Left colon (tissue), 2 donors: ENCODE results near the gene NRM. TPM values are rescaled to one million over a fixed set of nuclear protein-coding genes. Genes with fewer than 3 reads are reported as not detected.
"Not testable (repeated sequence)": the region's sequence is repeated elsewhere in the genome, so short reads cannot be mapped to it uniquely, and the experiment has no call there.

Experiments used
- ATAC-seq: fragments of 200-7000 bp; cut with Tn5 transposase; one replicate; pipeline ENCODE4 v1.9.1; 2020; ENCODE audit warnings: mild to moderate bottlenecking, moderate library complexity
- DNase-seq, 2 donors: peaks; one replicate each; pipeline ENCODE4 v3.0.0-alpha.2; 2020
- intact Hi-C, 2 donors: fragments of 100-400 bp; cut with DNase I in 1 of 2; cut with micrococcal nuclease in 1 of 2; formaldehyde crosslinking; loops; one replicate each; pipeline versions ENCODE4 v1.11.2 to v1.14.0; 2022; cut with DNase I, micrococcal nuclease
- total RNA-seq, 2 donors: library from RNA; stranded (reverse); fragmentation: NEBNext Ultra II Directional; extraction: Animal tissue kit (Norgen Biotek cat#: 25700); gene quantifications; one replicate each; pipeline ENCODE4 v1.2.1, GENCODE V29; 2021
- donor health status: DM: no; HTN: no; CAD: no.
- donor health status: DM: yes; HTN: yes; CAD: no.

The NRM gene
- total RNA-seq, 2 donors from 2014 or later, result 4.6 to 5.4 TPM

DNA sequence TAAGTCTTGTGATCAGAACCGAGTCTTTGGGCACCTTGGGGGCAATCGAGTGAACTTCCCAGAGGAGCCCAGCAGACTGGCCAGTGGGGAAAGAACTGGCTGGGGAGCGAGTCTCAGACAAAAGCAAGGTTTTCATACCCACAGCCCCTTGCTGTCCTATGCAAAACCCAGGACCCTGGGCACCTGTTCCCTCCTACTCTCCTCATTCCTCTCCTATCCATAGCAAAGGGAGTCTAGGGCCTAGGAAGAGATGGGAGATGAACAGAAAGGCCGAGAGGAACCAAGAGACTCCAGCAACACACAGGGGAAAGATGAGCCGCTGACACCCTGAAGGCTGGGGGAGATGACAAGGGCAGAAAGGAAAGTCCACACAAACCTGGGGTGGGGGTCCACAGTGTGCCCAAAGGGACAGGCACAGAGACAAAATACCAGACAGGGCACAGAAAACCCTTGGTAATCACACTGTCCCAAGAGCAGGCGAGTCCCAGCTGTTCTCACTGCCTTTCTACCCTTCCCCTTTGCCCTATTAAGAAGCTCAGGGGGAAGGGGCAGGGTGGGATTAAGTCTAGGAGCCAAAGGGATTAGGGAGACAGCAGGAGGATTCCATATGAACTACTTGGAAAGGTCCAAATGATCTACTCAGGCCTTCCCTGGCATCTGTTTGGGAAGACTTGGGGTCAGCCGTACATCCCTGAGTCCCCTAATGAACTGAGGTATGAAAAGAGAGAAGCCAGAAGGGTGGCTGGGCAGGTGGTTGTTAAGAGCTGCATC is 10.8 kb downstream of the NRM start:
- DNase-seq, result no peak
- intact Hi-C loops, result loop anchor here (2.0 to 10.0 kb wide), 4 partner anchors 42 to 205 kb away; partner anchors contain the start of genes DDR1 (in 1 of the 2), FLOT1 (in 1 of the 2), IER3 (in 1 of the 2) and TUBB (in 1 of the 2)
- no peak for ATAC-seq

GRCh38 chr6:30678964-30679726 is 11.6 kb downstream of the NRM start:
- peak; percentile 88 for ATAC-seq

GRCh38 chr6:30676660-30677285 is 14.0 kb downstream of the NRM start:
- intact Hi-C loops, result loop anchor here (5.0 to 10.0 kb wide), 3 partner anchors 46 to 208 kb away; partner anchors contain the start of genes DDR1 (in 1 of the 2), FLOT1 (in 1 of the 2), IER3 (in 1 of the 2) and TUBB (in 1 of the 2)
- no peak for ATAC-seq
- DNase-seq, result no peak

More at GRCh38 chr6:30678964-30679726, 11.6 kb downstream of the NRM start:
- peak; percentile 83 to 89 for DNase-seq
- intact Hi-C loops, result loop anchor here (2.0 to 10.0 kb wide), 4 partner anchors 43 to 206 kb away; partner anchors contain the start of genes DDR1 (in 1 of the 2), FLOT1 (in 1 of the 2), IER3 (in 1 of the 2) and TUBB (in 1 of the 2)

DNA sequence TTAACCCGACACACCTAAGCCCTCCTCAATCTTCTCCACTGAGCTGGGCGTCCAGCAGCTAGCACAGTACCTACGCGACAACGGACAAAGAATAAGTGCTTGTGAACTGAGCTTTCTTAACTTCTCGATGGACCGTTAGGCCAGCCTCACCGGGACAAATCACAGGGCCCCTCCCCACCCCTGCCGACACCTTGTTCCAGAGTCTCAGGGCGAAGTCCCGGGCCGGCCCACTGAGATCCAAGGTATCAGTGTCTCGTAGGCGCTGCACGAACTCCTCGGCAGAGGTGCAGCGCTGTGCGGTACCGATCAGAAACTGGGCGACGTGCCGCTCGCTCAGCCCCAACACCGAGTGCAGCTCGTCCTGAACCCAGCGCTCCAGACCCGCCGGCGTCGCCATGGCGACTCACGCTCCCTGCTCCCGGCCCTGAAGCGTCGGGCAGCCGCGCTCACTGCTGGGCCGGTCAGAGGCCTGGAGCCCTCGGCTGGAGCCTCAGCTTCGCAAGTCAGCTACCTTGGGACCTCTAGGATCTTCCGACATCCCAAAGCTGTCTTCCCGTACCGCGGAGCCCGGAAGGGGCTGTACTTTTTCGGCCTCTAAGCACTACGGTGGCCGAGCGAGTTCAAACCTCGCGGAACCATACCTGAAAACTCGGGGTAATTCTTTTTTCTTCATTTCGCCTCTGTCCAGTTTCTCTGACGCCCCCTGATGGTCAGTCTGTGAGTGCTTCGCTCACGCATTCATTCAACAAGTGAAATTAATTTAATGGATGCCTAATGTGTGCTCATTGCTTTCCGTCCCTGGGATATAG is 18.1 kb downstream of the NRM start, which contains the start of gene DHX16:
TSS of gene DHX16 (minus strand) at position 562 of the 809 bp plus-strand sequence. CDS start at position 397, 165 bp downstream.
- intact Hi-C loops, result loop anchor here in 1 of 2 donors (10.0 kb wide), 1 partner anchor 212 kb away; the partner anchor contains the start of gene DDR1
- ATAC-seq (peak; percentile 89), DNase-seq (peak; percentile 96 to 97)

GRCh38 chr6:30670760-30671527 is 19.8 kb downstream of the NRM start:
- ATAC-seq, result no peak
- DNase-seq, result no peak
- intact Hi-C loops, result loop anchor here in 1 of 2 donors (10.0 kb wide), 1 partner anchor 214 kb away; the partner anchor contains the start of gene DDR1

GRCh38 chr6:30666300-30666699 is 24.5 kb downstream of the NRM start:
- intact Hi-C loops, DNase-seq, ATAC-seq: not testable (repeated sequence)

DNA sequence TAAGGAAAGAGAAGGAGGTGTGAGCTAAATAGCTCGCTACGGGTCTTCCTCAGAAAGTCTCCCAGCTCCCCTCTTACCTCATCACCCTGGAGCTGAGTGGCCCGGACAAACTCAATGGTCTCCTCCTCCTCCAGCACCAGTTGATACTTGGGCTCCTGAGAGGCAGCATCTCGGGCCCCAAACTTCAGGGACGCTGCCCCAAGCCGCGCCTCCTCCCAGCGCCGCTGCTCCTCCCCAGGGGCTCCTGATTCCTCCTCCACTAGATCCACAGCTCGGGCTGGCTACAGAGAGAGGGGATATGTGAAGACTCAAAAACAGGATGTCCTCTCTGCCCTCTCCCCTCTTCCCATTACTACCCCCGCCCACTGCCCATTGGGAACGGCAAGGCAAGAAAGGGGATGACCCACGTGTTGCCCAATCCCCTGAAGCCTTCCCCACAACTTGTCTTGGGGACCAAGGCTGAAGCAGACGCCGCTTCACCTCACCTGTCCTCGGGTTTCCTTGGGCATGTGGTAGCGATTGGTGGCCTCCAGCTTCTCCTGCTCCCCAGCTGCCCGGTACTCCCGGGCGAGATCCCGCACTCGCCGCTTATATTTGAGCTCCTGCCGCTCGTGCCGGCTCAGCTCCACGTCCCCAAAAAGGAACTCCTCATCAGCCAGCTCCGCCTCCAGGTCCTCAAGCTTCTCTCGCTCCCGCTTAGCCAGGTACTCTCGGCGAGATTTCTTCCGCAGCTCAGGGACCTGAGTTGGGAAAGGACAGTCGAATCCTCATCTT is 25.6 kb downstream of the NRM start:
- intact Hi-C loops, result no loop called here
- DNase-seq (no peak), ATAC-seq (no peak)

DNA sequence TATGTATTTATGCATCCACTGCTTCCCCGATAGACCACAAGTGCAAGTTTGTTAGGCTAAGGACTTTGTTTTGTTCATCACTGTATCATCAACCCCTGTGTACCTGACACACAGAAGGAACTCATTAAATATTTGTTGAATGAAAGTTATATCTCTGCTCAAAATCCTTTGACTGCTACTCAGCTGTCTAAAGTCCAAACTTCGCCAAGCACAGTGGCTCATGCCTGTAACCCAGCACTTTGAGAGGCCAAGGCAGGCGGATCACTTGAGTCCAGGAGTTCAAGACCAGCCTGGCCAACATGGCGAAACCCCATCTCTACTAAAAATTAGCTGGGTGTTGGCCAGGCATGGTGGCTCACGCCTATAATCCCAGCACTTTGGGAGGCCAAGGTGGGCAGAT is 32.9 kb downstream of the NRM start:
- ATAC-seq, intact Hi-C loops, DNase-seq: not testable (repeated sequence)

GRCh38 chr6:30657454-30657853 is 33.3 kb downstream of the NRM start:
- ATAC-seq (no peak), DNase-seq (no peak)
- intact Hi-C loops, result no loop called here

DNA sequence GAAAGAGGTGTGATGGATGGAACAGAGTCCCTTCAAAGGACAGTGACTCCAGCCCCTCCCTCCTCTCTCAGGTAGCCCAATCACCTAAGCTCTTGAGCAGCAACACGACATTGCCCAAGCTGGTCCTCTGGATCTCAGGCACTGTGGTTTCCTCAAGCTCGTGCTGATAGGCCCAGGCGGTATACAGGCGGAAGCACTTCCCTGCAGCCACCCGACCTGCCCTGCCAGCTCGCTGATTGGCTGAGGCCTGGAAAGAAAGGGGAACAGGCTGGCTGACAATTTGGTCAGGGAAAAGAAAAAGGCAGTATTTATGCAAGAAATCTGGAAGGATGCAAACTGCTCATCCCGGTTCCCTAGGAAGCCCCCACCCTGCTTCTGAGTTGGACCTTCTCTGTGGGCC is 34.3 kb downstream of the NRM start:
- no peak for ATAC-seq
- intact Hi-C loops, result no loop called here
- DNase-seq, result no peak

DNA sequence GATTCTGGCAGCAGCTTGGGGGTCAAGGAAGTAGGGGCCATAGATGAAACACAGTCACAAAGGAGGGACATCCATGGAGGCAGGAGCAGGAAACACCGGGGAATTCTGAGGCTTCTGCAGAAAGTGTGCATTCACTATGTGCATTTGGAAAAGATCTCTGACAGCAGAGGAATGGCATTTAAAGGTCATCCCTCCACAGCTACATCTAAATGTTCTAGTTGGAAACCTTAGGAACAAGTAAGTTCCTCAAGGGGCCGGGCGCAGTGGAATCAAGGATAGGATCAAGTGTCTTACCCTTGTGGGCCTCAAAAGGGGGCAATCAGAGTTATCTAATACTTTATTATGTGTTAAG is 35.1 kb downstream of the NRM start:
- intact Hi-C loops, result no loop called here
- DNase-seq (no peak), ATAC-seq (no peak)

GRCh38 chr6:30654798-30655742 is 35.7 kb downstream of the NRM start:
- DNase-seq (no peak), ATAC-seq (no peak)
- intact Hi-C loops, result no loop called here

DNA sequence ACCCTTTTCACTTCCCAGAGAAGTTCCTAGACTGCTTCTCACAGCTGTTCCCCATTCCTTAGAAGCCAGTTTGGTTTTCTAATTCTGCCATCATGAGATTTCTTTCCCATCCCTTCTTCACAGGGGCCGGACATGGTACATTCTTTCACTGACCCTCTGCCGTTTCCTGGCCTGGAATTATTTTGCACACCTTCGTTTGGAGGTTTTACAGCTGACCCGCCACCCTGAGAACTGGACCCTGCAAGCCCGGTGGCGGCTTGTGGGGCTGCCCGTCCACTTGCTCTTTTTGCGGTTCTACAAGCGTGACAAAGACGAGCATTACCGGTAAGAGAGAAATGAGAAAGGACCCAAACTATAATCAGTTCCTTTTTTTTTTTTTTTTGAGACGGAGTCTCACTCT is 39.6 kb downstream of the NRM start:
- intact Hi-C loops, result no loop called here
- no peak for ATAC-seq
- no peak for DNase-seq

- intact Hi-C loops, result no loop called here
- ATAC-seq (peak; percentile 68), DNase-seq (peak; percentile 74 to 85)
Observed at GRCh38 chr6:30647242-30648116, 43.3 kb downstream of the NRM start.
